ENCODE measurements around the gene PAQR9. TPM values are rescaled to one million over a fixed set of nuclear protein-coding genes. Genes with fewer than 3 reads are reported as not detected.

PAQR9 gene
- total RNA-seq, 1 donor from 2014 or later, result not detected

GRCh38 chr3:142931222-142931621 is 32.3 kb downstream of the PAQR9 start:
- no peak for DNase-seq (ENCODE audit: extremely low spot score, unreplicated experiment)
- no peaks in the 10 kb centered on the region for H3K4me1 Mint-ChIP-seq (ENCODE audit: unreplicated experiment)
- H3K4me3 Mint-ChIP-seq (ENCODE audit: unreplicated experiment), result no peak overlapping the region
- no peaks in the 10 kb centered on the region for H3K36me3 Mint-ChIP-seq (ENCODE audit: unreplicated experiment)
- H3K27ac Mint-ChIP-seq (ENCODE audit: unreplicated experiment), result no peak overlapping the region
- no peak for TF ChIP-seq CTCF (IDR thresholded peaks at IDR 0.05)
- H3K9me3 Mint-ChIP-seq (ENCODE audit: unreplicated experiment), result no peaks in the 10 kb centered on the region
- peaks cover 6% of the 10 kb centered on the region for H3K27me3 Mint-ChIP-seq (ENCODE audit: unreplicated experiment)

- no peak for DNase-seq (ENCODE audit: extremely low spot score, unreplicated experiment)
- H3K4me1 Mint-ChIP-seq (ENCODE audit: unreplicated experiment), result no peaks in the 10 kb centered on the region
- no peak overlapping the region for H3K4me3 Mint-ChIP-seq (ENCODE audit: unreplicated experiment)
- H3K27me3 Mint-ChIP-seq (ENCODE audit: unreplicated experiment), result peaks cover 6% of the 10 kb centered on the region
- H3K36me3 Mint-ChIP-seq (ENCODE audit: unreplicated experiment), result no peaks in the 10 kb centered on the region
- H3K9me3 Mint-ChIP-seq (ENCODE audit: unreplicated experiment), result no peaks in the 10 kb centered on the region
- peak; percentile 16 for TF ChIP-seq CTCF (IDR thresholded peaks at IDR 0.05)
- H3K27ac Mint-ChIP-seq (ENCODE audit: unreplicated experiment), result no peak overlapping the region
Observed at GRCh38 chr3:142930463-142930862, 33.0 kb downstream of the PAQR9 start.

GRCh38 chr3:142929890-142930289 is 33.6 kb downstream of the PAQR9 start:
- no peak overlapping the region for H3K27ac Mint-ChIP-seq (ENCODE audit: unreplicated experiment)
- no peak overlapping the region for H3K4me3 Mint-ChIP-seq (ENCODE audit: unreplicated experiment)
- DNase-seq (ENCODE audit: extremely low spot score, unreplicated experiment), result no peak
- peaks cover under 1% of the 10 kb centered on the region for H3K9me3 Mint-ChIP-seq (ENCODE audit: unreplicated experiment)
- no peaks in the 10 kb centered on the region for H3K4me1 Mint-ChIP-seq (ENCODE audit: unreplicated experiment)
- peaks cover 6% of the 10 kb centered on the region for H3K27me3 Mint-ChIP-seq (ENCODE audit: unreplicated experiment)
- H3K36me3 Mint-ChIP-seq (ENCODE audit: unreplicated experiment), result no peaks in the 10 kb centered on the region
- TF ChIP-seq CTCF (IDR thresholded peaks at IDR 0.05), result no peak

GRCh38 chr3:142929109-142929508 is 34.4 kb downstream of the PAQR9 start:
- peaks cover 12% of the 10 kb centered on the region for H3K27me3 Mint-ChIP-seq (ENCODE audit: unreplicated experiment)
- peaks cover 7% of the 10 kb centered on the region for H3K9me3 Mint-ChIP-seq (ENCODE audit: unreplicated experiment)
- no peaks in the 10 kb centered on the region for H3K4me1 Mint-ChIP-seq (ENCODE audit: unreplicated experiment)
- no peak for DNase-seq (ENCODE audit: extremely low spot score, unreplicated experiment)
- H3K4me3 Mint-ChIP-seq (ENCODE audit: unreplicated experiment), result no peak overlapping the region
- H3K36me3 Mint-ChIP-seq (ENCODE audit: unreplicated experiment), result no peaks in the 10 kb centered on the region
- no peak overlapping the region for H3K27ac Mint-ChIP-seq (ENCODE audit: unreplicated experiment)
- peak; percentile 46 for TF ChIP-seq CTCF (IDR thresholded peaks at IDR 0.05)

- Mint-ChIP-seq H3K27ac (ENCODE audit: unreplicated experiment) (no peak overlapping the region), H3K4me1 (ENCODE audit: unreplicated experiment) (no peaks in the 10 kb centered on the region), H3K27me3 (ENCODE audit: unreplicated experiment) (peaks cover 10% of the 10 kb centered on the region), H3K9me3 (ENCODE audit: unreplicated experiment) (peaks cover 16% of the 10 kb centered on the region), H3K4me3 (ENCODE audit: unreplicated experiment) (no peak overlapping the region), H3K36me3 (ENCODE audit: unreplicated experiment) (no peaks in the 10 kb centered on the region)
- no peak for DNase-seq (ENCODE audit: extremely low spot score, unreplicated experiment)
- TF ChIP-seq CTCF (IDR thresholded peaks at IDR 0.05), result no peak
Observed at GRCh38 chr3:142926368-142926944, 37.0 kb downstream of the PAQR9 start.

Measured in osteocyte (in vitro differentiated cells).